Measurements from ENCODE around the gene ASB15. TPM values are rescaled to one million over a fixed set of nuclear protein-coding genes. Genes with fewer than 3 reads are reported as not detected.

ASB15 gene
- total RNA-seq, 4 donors from 2014 or later, result not detected

- TF ChIP-seq CTCF (IDR thresholded peaks at IDR 0.05), result no peak
- no peak for DNase-seq (ENCODE audit: low spot score)
- no peak for ATAC-seq (ENCODE audit: low FRiP score)
Observed at GRCh38 chr7:123652406-123652805, 50.8 kb downstream of the ASB15 start.

DNA sequence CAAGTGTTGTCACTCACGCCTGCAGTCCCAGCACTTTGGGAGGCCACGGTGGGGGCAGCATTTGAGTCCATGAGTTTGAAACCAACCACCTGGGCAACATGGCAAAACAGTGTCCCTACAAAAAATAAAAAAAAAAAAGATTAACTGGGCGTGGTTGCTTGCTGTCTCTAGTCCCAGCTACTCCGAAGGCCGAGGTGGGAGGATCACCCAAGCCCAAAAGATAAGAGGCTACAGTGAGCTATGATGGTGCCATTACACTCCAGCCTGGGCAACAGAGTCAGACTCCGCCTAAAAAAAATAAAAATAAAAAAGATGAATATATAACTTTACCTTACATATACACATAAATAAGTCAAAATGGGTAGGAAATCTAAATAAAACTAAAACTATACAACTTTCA lies 51.5 kb downstream of the ASB15 start:
- DNase-seq (ENCODE audit: low spot score) (no peak), ATAC-seq (ENCODE audit: low FRiP score) (no peak)
- TF ChIP-seq CTCF (IDR thresholded peaks at IDR 0.05), result no peak

DNA sequence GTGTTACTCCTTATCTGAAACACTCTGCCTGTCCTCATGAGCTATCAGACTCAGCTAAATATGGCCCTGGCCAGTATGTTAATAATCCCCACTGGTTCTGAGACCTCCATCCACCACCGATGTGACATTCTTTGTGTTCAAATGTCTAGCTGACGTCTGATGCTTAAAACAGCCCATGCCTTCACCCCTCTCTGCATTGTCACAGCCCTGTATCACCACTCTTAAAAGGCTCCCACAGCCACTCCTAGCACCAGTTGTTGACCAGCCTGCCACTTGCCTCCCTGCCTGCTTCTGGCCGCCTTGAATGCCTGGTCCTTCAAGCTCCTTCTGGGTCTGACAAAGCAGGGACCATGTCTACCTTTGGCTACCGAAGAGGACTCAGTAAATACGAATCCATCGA lies 54.0 kb downstream of the ASB15 start, which contains the start of gene LMOD2:
Gene LMOD2, plus strand, starts transcription at position 253 of the 400 bp plus-strand sequence. Its CDS starts 98 bp downstream, at position 351.
- no peak for DNase-seq (ENCODE audit: low spot score)
- no peak for TF ChIP-seq CTCF (IDR thresholded peaks at IDR 0.05)
- no peak for ATAC-seq (ENCODE audit: low FRiP score)

DNA sequence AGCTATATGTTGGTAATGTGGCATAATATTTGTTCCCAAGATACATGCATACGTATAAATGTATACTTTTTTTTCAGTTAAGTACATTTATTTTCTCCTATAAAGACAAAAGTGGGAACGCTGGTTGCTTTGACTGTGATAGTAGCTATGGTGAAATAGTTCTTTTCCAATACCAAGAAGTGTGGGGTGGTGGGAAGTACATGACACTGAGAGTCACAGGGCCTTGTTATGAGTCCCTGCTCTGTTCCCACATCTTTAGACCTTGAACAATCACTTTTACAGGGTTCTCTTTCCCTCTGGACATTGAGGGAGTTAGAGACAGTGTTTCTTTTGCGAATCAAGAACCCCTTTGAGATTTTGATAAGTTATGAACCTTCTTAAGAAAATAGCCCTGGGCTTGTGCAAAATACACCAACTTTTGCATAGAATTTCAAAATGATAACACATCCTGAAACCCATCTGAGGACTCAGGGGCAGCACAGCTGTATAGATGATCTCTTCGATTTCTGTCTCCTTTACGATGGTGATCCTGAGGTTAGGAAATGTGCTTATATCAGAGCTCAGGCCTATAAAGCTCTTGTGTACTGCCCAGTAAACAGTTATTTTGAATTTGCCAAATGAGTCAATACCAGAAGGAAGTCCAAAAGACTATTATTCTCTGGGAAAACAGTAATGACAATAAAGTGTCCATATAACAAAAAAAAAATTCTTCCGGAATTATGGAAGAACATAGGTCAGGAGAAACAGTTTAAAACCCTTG lies 55.1 kb downstream of the ASB15 start:
- no peak for ATAC-seq (ENCODE audit: low FRiP score)
- no peak for TF ChIP-seq CTCF (IDR thresholded peaks at IDR 0.05)

GRCh38 chr7:123657304-123657685 lies 55.7 kb downstream of the ASB15 start:
- TF ChIP-seq CTCF (IDR thresholded peaks at IDR 0.05), result no peak
- no peak for DNase-seq (ENCODE audit: low spot score)
- ATAC-seq (ENCODE audit: low FRiP score), result no peak

More for the DNA sequence above, 55.1 kb downstream of the ASB15 start:
- no peak for DNase-seq (ENCODE audit: low spot score)

DNA sequence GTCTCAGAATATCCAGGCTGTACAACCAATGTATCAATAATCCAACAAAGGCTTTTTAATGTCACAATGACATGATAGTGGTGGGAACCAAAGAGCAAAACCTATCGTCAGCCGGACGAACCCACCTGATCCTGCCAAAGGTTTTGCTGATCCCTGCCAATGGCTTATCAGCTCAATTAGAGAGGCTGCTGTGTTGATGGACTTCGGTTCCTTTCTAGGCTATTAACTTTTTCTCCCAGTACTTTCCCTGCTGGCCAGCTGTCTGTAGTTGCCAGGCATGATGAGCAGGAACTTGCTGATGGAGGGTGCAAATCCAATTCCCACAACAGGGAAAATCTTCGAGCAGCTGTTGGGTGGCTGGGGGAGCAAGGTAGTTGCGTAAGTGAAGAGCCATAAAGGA lies 56.4 kb downstream of the ASB15 start:
- no peak for TF ChIP-seq CTCF (IDR thresholded peaks at IDR 0.05)
- ATAC-seq (ENCODE audit: low FRiP score) (no peak), DNase-seq (ENCODE audit: low spot score) (no peak)
